AG20443 (cell line): ENCODE data around the gene DNER.
"Not testable (repeated sequence)": the region's sequence is repeated elsewhere in the genome, so short reads cannot be mapped to it uniquely, and the experiment has no call there.

Experiments used
- DNase-seq: peaks from one replicate; pipeline ENCODE4 v3.0.0; 2012; ENCODE audit warnings: low spot score, mixed read lengths

DNER gene

GRCh38 chr2:229616433-229616832, 97.9 kb downstream of the DNER start:
- no peak for DNase-seq

- not testable (repeated sequence) for DNase-seq
Measured at GRCh38 chr2:229614021-229614420, 100.3 kb downstream of the DNER start.

GRCh38 chr2:229612384-229612971, 101.9 kb downstream of the DNER start:
- DNase-seq = no peak

- DNase-seq = no peak
Measured at GRCh38 chr2:229611360-229611759, 103.0 kb downstream of the DNER start.

GRCh38 chr2:229610872-229611271, 103.5 kb downstream of the DNER start:
- no peak for DNase-seq

- no peak for DNase-seq
Measured at GRCh38 chr2:229610333-229610732, 104.0 kb downstream of the DNER start.

- DNase-seq = no peak
Measured at GRCh38 chr2:229601936-229602335, 112.4 kb downstream of the DNER start.

- no peak for DNase-seq
Measured at GRCh38 chr2:229601396-229601795, 113.0 kb downstream of the DNER start.

- no peak for DNase-seq
Measured at GRCh38 chr2:229598227-229598626, 116.1 kb downstream of the DNER start.

GRCh38 chr2:229596796-229597195, 117.6 kb downstream of the DNER start:
- no peak for DNase-seq

- DNase-seq = no peak
Measured at GRCh38 chr2:229591611-229592010, 122.7 kb downstream of the DNER start.

GRCh38 chr2:229586746-229587705, 127.3 kb downstream of the DNER start:
- DNase-seq = peak; percentile 92

GRCh38 chr2:229586012-229586411, 128.3 kb downstream of the DNER start:
- DNase-seq = no peak

- DNase-seq = no peak
Measured at GRCh38 chr2:229582151-229582550, 132.2 kb downstream of the DNER start.

GRCh38 chr2:229578052-229578846, 136.1 kb downstream of the DNER start:
- no peak for DNase-seq

- no peak for DNase-seq
Measured at GRCh38 chr2:229575569-229576315, 138.6 kb downstream of the DNER start.

GRCh38 chr2:229572507-229573271, 141.7 kb downstream of the DNER start:
- no peak for DNase-seq

GRCh38 chr2:229571243-229571642, 143.1 kb downstream of the DNER start:
- no peak for DNase-seq

GRCh38 chr2:229566370-229566769, 148.0 kb downstream of the DNER start:
- no peak for DNase-seq

- DNase-seq = no peak
Measured at GRCh38 chr2:229564300-229564907, 150.0 kb downstream of the DNER start.

- DNase-seq = no peak
Measured at GRCh38 chr2:229563388-229563787, 151.0 kb downstream of the DNER start.
